Pons (tissue), 1 donor: ENCODE results near the gene LMF1.
"Not testable (repeated sequence)": the region's sequence is repeated elsewhere in the genome, so short reads cannot be mapped to it uniquely, and the experiment has no call there.

Experiments
- DNase-seq: peaks from one replicate; pipeline ENCODE4 v3.0.0-alpha.2; 2016; ENCODE audit warnings: low spot score

Gene LMF1

DNA sequence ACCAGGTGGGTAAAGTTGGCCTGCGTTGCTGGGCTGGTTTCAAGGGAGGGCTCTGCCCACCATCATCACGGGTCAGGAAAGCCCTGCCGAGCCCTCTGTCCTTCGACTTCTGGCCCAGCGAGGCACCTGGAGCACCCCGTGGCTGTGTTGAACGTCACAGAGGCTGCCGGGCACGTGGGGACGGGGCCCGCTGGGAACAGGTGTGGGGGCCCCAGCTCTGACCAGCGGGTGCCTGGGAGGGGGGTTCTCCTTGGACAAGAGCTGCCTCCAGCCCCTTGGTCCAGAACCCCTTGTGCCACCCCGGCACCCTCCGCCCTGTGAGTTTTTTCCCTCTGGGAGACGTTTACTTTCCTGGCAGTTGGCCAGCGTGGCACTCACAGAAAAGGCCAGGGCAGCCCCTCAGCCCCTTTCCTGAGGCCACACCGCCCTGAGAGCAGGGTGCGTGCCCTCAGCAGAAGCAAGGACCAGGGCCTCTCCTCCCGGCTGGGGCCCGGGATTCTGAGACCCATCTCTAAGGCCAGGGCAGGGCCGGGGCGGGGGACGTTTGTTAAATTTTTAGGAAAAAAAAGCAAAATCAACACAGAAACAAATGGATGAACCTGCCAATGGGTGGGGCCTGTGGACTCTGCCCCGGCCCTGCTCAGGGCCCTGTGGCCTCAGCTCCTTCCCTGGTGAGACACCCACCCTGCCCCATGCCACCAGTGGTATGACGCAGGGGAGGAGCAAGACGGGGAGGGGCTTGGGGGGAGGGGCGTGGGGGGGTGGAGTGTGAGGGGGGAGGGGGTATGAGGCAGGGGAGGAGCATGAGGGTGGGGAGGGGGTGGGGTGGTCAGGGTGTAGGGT is 139.0 kb downstream of the LMF1 start:
- DNase-seq: no peak

DNA sequence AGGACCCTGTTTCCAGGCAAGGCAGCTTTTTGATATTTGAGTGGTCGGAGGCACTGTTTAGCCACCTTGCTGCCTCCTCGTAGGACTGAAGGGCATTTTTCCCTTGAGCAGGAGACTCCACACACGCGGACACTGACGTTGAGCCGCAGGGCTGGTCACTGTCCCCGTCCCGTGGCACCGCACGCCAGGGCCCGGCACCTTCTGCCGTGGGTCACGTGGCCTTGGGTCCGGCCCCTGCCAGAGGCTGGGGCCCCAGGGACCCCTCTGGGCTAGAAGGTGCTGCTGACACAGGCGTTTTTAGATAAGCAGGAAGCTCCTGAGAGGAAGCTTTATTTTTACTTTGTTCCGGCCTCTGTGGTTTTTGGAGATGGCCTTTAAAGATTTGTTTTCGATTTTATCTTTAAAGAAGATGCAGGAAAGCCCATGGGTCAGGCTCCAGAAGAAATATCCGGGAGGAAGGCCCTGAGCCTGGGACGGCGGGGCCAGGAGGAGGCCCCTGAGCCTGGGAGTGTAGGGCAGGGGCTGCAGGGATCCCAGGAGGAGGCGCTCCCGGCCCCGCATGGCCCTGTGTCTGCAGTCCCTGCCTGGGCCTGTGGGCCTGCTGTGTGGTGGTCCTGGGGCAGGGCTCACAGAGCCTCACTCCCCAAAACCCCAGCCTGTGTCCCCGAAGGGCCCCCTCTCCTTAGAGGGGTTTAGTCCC is 139.8 kb downstream of the LMF1 start:
- no peak for DNase-seq

DNA sequence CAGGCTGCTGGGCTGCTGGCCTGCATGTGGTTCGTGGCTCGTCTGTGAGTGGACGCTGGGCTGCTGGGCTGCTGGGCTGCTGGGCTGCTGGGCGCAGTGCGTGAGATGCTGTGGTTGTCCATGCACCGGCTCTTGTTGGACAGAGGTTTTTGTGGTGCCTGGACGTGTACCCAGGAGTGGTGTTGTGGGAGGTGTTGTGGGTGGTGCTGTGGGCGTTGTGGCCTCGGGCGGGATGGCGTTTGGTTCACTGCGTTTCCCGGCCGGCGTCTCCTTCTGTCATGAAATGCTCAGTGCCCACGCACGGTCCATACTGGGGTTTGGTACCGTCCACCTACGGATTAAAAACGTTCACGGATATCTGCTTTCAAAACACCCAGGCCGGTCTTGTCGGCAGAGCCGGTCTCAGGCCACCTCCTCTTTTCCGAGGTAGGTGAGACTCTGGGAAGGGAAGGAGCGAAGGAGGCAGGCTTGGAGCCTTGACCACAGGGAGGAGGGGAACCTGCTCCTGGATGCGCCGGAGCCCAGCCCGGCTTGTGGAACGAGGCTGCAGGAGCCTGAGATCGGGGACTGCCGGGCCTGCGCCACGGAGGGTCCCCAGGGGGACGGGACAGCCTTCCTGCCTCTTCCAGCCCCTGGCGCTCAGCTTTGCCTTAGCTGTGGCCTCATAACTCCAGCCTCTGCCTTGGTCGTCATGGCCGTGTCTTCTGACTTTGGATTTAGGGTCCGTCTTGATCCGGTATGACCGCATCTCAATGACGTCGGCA is 140.5 kb downstream of the LMF1 start:
- DNase-seq: no peak

GRCh38 chr16:828891-829290 is 141.9 kb downstream of the LMF1 start:
- no peak for DNase-seq

GRCh38 chr16:827513-827912 is 143.3 kb downstream of the LMF1 start:
- no peak for DNase-seq

GRCh38 chr16:825341-826061 is 145.3 kb downstream of the LMF1 start:
- DNase-seq: peak; percentile 23

- DNase-seq: no peak
Observed at GRCh38 chr16:824601-825000, 146.2 kb downstream of the LMF1 start.

DNA sequence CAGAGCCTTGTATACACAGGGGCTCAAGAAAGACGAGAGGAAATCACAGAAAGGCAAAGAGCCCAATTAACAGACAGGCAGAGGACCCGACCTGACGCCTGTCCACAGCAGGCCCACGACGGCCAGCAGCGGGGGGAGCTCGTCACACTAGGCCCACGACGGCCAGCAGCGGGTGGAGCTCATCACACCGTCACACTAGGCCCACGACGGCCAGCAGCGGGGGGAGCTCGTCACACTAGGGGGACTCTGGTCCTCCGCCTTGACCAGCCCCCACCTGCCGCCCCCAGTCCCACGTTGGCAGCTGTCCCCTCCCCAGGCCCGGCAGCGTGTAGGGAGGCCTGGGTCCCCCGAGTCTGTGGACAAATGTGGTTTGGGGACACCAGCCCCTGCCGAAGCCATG is 146.6 kb downstream of the LMF1 start:
- no peak for DNase-seq

DNA sequence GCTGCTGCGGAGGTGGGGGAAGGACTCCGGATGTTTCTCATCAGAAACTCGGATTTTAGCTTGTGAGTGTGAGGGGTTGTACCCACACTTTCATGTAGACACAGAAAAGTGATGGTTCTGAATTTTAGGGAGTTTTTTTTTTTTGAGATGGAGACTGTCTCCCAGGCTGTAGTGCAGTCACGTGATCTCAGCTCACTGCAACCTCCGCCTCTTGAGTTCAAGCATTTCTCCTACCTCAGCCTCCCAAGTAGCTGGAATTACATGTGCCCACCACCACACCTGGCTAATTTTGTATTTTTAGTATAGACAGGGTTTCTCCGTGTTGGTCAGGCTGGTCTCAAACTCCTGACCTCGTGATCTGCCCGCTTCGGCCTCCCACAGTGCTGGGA is 147.9 kb downstream of the LMF1 start:
- no peak for DNase-seq

DNA sequence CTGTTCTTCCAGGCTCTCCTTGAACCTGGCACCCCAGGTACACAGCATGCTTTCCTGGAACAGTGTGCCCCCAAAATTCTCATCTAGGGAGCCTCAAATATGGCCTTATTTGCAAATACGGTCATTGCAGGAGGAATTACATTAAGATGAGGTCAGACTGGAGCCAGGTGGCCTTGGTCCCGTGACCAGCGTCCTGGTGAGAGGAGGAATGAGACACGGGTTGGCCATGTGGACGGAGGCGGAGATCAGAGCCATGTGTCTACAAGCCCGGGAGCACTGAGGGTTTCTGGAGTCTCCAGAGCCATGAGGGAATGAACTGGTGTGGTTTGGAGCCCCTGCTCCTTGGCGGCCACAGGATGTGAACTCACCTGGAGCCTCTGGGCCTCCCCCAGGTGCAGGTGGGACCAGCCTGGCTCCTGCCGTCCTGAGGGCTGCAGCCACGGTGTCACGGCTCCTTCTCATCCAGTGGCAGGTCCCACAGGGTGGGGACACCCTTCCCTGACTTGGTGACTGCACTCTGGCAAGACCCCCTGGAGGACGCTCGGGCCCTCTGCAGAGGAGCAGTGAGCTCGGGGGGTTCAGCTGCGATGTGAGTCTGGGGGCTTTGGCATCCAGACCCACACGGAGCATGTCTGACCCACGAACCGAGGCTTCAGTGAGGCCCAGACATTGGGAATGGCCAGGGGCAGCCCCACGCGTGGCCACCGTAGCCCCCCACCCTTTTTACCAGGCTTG is 148.4 kb downstream of the LMF1 start:
- no peak for DNase-seq

DNA sequence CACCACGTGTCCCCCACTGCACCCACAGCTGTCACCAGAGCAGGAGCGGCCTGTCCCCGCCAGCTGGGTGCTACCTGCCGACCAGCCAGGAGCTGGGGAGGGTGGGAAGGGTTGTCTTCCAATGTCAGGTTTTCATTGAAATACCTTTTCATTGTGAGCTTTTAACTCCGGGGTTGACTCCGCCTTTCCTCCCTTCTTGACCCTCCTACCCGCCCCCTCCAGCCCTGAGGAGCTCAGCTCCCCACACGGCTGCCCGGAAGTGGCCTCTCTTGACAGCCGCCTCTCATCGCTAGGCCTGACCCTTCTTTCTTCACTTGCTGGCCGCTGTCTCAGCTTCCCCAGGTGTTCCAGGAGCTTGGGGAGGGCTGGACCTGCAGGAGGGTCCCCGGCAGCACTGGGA is 149.0 kb downstream of the LMF1 start:
- DNase-seq: no peak

DNA sequence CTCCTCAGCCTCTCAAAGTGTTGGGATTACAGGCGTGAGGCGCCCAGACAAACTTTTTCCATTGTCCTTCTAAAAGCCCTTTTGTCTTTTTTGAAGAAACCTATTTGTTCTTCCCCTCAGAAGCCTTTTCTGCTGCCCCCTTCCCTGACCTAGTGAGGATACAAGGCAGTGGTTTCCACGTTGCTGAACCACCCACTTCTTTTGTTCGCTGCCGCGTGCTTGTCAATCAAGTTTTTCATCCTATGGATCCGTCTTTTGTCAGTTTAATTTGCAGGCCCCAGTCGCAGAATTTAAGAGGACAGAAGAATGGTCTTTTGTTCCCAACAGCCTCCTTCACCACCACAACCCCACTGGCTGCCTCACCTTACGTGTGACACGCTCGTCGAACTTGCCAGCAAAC is 150.0 kb downstream of the LMF1 start:
- no peak for DNase-seq

DNA sequence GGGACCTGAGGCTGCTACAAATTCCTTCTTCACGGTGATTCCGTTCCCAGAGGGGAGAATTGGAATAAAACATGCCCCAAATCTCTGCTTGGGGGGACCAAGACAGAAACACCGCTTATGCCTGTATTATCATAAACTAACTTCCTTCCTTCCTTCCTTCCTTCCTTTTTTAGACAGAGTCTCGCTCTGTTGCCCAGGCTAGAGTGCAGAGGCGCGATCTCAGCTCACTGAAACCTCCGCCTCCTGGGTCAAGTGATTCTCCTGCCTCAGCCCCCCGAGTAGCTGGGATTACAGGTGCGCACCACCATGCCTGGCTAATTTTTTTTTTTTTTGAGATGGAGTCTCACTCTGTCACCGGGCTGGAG is 150.8 kb downstream of the LMF1 start:
- not testable (repeated sequence) for DNase-seq

DNA sequence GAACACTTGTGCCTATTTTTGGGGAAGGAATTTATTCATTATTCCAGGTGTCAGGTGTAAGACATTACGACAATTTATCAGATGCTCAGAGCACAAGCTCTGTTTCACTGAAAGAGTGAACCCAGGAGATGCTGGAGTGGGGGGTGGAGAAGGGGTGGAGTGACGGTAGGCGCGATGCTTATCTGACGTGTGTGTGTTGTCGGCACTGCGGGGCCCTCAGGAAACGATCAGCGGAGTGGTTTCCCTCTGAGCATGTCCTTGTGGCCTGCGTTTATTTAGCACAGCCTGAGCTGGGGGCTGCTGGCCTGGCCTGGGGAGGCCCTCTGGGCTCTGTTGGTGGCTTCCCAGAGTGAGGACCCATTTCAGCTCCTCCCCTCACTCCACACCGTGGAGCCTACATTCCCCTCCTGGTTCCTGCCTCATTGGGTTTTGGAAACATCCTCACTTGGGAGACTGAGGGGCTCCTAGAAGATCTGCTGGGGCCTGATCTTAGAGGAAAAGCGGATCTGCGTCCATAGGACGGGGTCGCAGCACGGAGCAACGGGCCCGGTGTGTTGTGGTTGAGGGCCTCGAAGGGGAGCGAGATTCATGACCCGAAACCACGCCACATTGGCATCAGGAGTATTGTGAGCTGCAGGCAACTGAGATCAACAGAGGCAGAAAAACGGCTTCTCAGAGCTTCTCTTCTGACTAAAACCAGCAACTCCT is 151.3 kb downstream of the LMF1 start:
- DNase-seq: no peak

GRCh38 chr16:818592-818991 is 152.2 kb downstream of the LMF1 start:
- no peak for DNase-seq

GRCh38 chr16:818132-818531 is 152.7 kb downstream of the LMF1 start:
- no peak for DNase-seq

DNA sequence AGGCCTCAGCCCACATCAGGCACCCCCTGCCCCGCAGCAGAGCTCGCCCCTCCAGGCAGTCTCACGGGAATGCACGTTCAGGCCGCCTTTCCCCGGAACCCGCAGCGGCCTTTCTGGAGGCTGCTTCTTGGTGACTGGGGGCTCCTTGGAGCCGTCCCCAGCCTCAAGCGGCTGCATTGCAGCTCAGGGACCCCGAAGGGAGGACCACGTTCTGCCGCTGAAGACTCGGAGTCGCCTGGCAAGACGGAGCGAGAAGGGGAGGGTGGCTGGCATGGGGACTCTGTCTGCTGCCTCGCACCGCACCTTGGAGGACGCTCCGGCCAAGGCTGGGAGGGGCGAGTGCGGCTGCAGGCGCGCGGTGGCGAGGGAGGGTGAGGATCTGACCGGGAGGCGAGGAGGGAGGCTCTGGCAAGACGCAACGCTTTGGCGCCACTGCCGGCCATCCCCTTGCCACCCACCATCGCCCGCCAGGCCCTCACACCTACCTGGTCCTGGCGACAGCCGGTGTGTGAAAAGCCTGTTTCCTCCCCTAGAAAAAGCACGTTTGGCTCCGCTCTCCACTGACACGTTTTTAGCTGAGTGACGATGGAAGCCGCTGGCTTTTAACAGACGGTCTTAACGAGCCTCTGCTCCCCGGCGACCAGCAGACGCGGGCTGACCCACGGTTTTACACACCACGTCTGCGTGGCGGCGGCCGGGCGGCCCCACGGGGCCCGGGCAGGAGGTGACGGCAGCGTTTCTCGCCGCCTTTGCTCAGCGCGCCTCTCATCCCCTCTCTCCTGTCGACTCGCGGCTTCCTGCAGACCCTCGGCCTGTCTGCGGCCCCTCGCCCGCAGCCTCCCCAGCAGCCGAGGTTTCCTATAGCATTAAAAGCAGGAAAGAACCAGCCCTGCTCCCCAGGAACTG is 153.5 kb downstream of the LMF1 start:
- no peak for DNase-seq

GRCh38 chr16:815861-816260 is 154.9 kb downstream of the LMF1 start:
- DNase-seq: no peak

DNA sequence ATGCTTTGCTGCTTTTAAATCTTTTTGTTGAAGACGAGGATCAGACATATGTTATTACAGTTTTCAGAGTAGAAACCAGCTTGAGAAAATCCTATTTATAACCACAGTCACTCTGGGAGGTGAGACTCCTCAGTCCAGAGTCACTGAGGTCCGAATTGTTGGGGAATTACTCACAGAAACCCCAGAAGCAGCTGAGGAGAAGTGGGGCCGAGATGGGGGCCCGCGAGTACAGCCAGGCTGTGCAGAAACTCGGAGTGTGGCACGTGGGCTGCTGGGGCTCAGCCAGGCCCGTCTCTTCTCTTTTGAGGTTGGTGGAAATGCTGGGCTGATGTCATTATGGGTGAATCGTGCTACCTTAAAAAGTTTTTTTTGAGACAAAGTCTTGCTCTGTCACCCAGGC is 155.8 kb downstream of the LMF1 start:
- no peak for DNase-seq

- DNase-seq: no peak
Observed at GRCh38 chr16:813916-814412, 156.8 kb downstream of the LMF1 start.
